Neuronal stem cell (in vitro differentiated cells): ENCODE data around the gene KIAA1328.

Experiments
- DNase-seq: peaks from one replicate; pipeline ENCODE4 v3.0.0-alpha.2; 2013; ENCODE audit warnings: low spot score
- H2AFZ ChIP-seq: one replicate; pipeline ENCODE4 v1.6.1; 2013; ENCODE audit warnings: mild to moderate bottlenecking, low read length, inconsistent platforms
- H2AK5ac ChIP-seq: 2 replicates; pipeline ENCODE4 v1.6.1; 2013; ENCODE audit warnings: low read depth, mild to moderate bottlenecking, inconsistent platforms, low read length, moderate library complexity, mixed read lengths
- H2BK120ac ChIP-seq: 2 replicates; pipeline ENCODE4 v1.6.1; 2013; ENCODE audit warnings: low read depth, mild to moderate bottlenecking, inconsistent platforms, low read length, moderate library complexity, mixed read lengths
- H2BK12ac ChIP-seq: one replicate; pipeline ENCODE4 v1.6.1; 2013; ENCODE audit warnings: low read length, inconsistent platforms
- H2BK15ac ChIP-seq: 2 replicates; pipeline ENCODE4 v1.6.1; 2013; ENCODE audit warnings: mild to moderate bottlenecking, low read length, inconsistent platforms, mixed read lengths
- H2BK5ac ChIP-seq: one replicate; pipeline ENCODE4 v1.6.1; 2013; ENCODE audit warnings: inconsistent platforms, mild to moderate bottlenecking, low read length, moderate library complexity
- H3K14ac ChIP-seq: one replicate; pipeline ENCODE4 v1.6.1; 2013; ENCODE audit warnings: low read length, inconsistent platforms
- H3K18ac ChIP-seq: 2 replicates; pipeline ENCODE4 v1.6.1; 2013; ENCODE audit warnings: low read length, inconsistent platforms
- H3K23ac ChIP-seq: 2 replicates; pipeline ENCODE4 v1.6.1; 2013; ENCODE audit warnings: low read depth, mild to moderate bottlenecking, mixed read lengths, low read length, inconsistent platforms; ENCODE audit not compliant: poor library complexity
- H3K27ac ChIP-seq: replicated peaks from 3 replicates; pipeline ENCODE4 v1.5.1; 2013; ENCODE audit warnings: low read length, inconsistent platforms
- H3K27me3 ChIP-seq, 3 experiments: 2 replicates each; pipeline ENCODE4 v1.6.1; 2013; ENCODE audit warnings: low read length in 3 of 3, mild to moderate bottlenecking in 2 of 3, inconsistent platforms in 1 of 3, low read depth in 1 of 3, mixed read lengths in 1 of 3, moderate library complexity in 1 of 3; ENCODE audit not compliant: control insufficient read depth in 3 of 3, insufficient read depth in 3 of 3
- H3K36me3 ChIP-seq, 2 donors: replicated peaks in 1 of 2; 2 replicates each; pipeline ENCODE4 v1.6.1; 2013; ENCODE audit warnings: low read length in 2 of 2; ENCODE audit not compliant: control insufficient read depth in 2 of 2, insufficient read depth in 2 of 2
- H3K4ac ChIP-seq: 2 replicates; pipeline ENCODE4 v1.6.1; 2013; ENCODE audit warnings: inconsistent platforms, mild to moderate bottlenecking, low read length, moderate library complexity
- H3K4me1 ChIP-seq, 2 donors: 1 replicate in 1 of 2; 2 replicates in 1 of 2; pipeline ENCODE4 v1.6.1; 2013; ENCODE audit warnings: low read length in 2 of 2, low read depth in 1 of 2; ENCODE audit not compliant: control insufficient read depth in 2 of 2, insufficient read depth in 1 of 2
- H3K4me2 ChIP-seq: one replicate; pipeline ENCODE4 v1.6.1; 2013; ENCODE audit warnings: mild to moderate bottlenecking, low read length, inconsistent platforms; ENCODE audit not compliant: insufficient read depth, poor library complexity, severe bottlenecking
- H3K4me3 ChIP-seq, 2 donors: 2 replicates each; pipeline ENCODE4 v1.5.1; 2013; ENCODE audit warnings: low read length in 2 of 2, mild to moderate bottlenecking in 2 of 2, inconsistent platforms in 1 of 2, moderate library complexity in 1 of 2
- H3K79me1 ChIP-seq: one replicate; pipeline ENCODE4 v1.6.1; 2013; ENCODE audit warnings: low read depth, mild to moderate bottlenecking, inconsistent platforms, low read length, moderate library complexity
- H3K9ac ChIP-seq: one replicate; pipeline ENCODE4 v1.6.1; 2013; ENCODE audit warnings: mild to moderate bottlenecking, low read depth, low read length, inconsistent platforms; ENCODE audit not compliant: poor library complexity
- H3K9me3 ChIP-seq, 2 donors: replicated peaks in 1 of 2; 2 replicates each; pipeline versions ENCODE3 to v1.6.1; 2013; ENCODE audit warnings: low read length in 2 of 2, mild to moderate bottlenecking in 2 of 2, inconsistent platforms in 1 of 2, low read depth in 1 of 2, mixed read lengths in 1 of 2, moderate library complexity in 1 of 2; ENCODE audit not compliant: control insufficient read depth in 2 of 2, insufficient read depth in 1 of 2
- H4K8ac ChIP-seq: one replicate; pipeline ENCODE4 v1.6.1; 2013; ENCODE audit warnings: low read depth, mild to moderate bottlenecking, inconsistent platforms, low read length, moderate library complexity
- H4K91ac ChIP-seq: one replicate; pipeline ENCODE4 v1.6.1; 2013; ENCODE audit warnings: low read length, low read depth, mild to moderate bottlenecking, inconsistent platforms; ENCODE audit not compliant: poor library complexity
- WGBS, 2 donors: extraction: QIAGEN DNeasy Blood & Tissue Kit; methylation state at CpG; one replicate each; pipeline ENCODE4 v1.1.7; 2013; ENCODE audit warnings: missing lambda C conversion rate in 2 of 2, mixed read lengths in 1 of 2; ENCODE audit not compliant: insufficient read length in 2 of 2, insufficient replicate concordance in 1 of 2; ENCODE audit errors: extremely low coverage in 2 of 2; 5-methylcytosine and 5-hydroxymethylcytosine counted together

KIAA1328 gene

DNA sequence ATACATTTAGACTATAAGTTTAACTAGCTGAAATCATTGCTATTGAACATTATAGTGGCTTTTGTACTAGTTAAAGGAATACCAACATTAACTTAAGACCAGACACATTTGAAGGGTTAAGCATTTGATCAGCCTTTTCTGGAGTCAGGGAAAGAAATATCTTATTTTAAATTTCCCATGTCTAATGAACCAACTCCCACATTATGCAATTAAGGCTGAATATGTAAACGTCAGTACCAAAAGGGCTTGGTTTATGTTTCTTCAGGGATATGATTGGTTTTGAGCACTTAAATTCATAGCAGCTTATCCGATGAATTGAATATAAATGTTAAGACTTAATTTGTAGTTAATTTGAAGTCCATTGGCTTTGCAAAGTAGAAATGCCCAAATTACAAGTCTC lies 344.5 kb downstream of the KIAA1328 start:
- H2AK5ac ChIP-seq = no peak overlapping the region
- H2AFZ ChIP-seq = no peak overlapping the region
- H4K8ac ChIP-seq = no peak overlapping the region
- no peaks in the 10 kb centered on the region for H3K27me3 ChIP-seq
- H3K14ac ChIP-seq = no peak overlapping the region
- no peak overlapping the region for H3K9ac ChIP-seq
- H3K79me1 ChIP-seq = no peaks in the 10 kb centered on the region
- H3K27ac ChIP-seq = no peak overlapping the region
- H2BK5ac ChIP-seq = no peak overlapping the region
- H3K4me2 ChIP-seq = no peak overlapping the region
- H3K4me3 ChIP-seq = no peak overlapping the region
- no peak overlapping the region for H2BK15ac ChIP-seq
- no peak overlapping the region for H2BK12ac ChIP-seq
- H3K23ac ChIP-seq = no peak overlapping the region
- no peak overlapping the region for H2BK120ac ChIP-seq
- peaks cover 0 to 7% of the 10 kb centered on the region in 2 donors for H3K4me1 ChIP-seq
- DNase-seq = no peak
- no peaks in the 10 kb centered on the region for H3K36me3 ChIP-seq
- H3K4ac ChIP-seq = no peak overlapping the region
- H3K9me3 ChIP-seq = no peaks in the 10 kb centered on the region
- no CpG with 5 or more reads among the region's 2 CpGs for WGBS, 2 donors
- no peak overlapping the region for H3K18ac ChIP-seq
- no peak overlapping the region for H4K91ac ChIP-seq

DNA sequence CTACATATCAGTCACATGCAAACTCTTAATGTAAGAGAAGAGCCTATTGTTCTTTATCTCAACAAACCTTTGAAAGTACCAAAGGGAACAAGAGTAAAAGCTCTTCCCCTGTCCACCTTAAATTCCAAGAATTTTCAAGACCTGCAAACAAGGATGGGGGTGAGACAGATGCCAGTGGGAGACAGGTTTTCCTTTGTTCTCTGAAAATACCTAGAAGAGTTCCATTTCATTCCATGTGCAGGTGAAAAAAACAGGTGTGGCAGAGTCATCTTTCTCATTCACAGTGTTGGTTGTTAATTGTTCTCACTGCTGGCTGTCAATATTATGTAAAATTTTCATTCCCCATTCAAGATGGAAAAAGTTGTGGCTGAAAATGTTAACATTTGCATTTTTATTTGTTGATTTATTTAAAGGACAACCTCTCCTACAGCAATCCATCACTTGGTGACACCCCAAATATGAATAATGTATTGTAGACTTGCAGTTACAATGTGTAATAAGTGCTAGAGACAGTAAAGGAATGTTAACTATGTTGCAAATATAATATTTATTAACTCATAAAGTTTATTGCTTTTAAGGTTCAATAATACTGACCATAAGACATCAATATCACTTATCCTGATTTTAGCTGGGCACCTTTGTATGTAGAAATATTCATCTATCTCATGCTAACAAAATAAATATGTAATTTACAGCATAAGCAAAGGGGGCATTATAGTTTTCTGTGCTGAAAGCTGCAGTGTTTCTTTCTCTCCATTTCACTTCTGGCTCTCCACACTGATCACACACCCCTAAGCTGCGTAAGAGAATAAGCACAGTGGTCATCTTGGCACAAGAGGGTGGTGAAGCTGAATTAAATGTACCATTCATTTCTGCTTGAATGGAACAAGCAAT lies 347.0 kb downstream of the KIAA1328 start:
- Histone ChIP-seq H2BK5ac (no peak overlapping the region), H4K91ac (no peak overlapping the region), H2BK12ac (no peak overlapping the region), H4K8ac (no peak overlapping the region), H3K18ac (no peak overlapping the region), H3K27me3 (no peaks in the 10 kb centered on the region), H2BK120ac (no peak overlapping the region), H2AFZ (no peak overlapping the region), H3K4me2 (no peak overlapping the region), H3K4ac (no peak overlapping the region), H2BK15ac (no peak overlapping the region), H3K14ac (no peak overlapping the region), H3K36me3 (no peaks in the 10 kb centered on the region), H3K9ac (no peak overlapping the region), H3K23ac (no peak overlapping the region), H3K79me1 (no peaks in the 10 kb centered on the region), H3K9me3 (no peaks in the 10 kb centered on the region), H3K4me3 (no peak overlapping the region), H2AK5ac (no peak overlapping the region), H3K27ac (no peak overlapping the region), H3K4me1 (peaks cover 0 to 7% of the 10 kb centered on the region in 2 donors)
- WGBS, 2 donors = no CpG with 5 or more reads among the region's 1 CpG
- DNase-seq = no peak

DNA sequence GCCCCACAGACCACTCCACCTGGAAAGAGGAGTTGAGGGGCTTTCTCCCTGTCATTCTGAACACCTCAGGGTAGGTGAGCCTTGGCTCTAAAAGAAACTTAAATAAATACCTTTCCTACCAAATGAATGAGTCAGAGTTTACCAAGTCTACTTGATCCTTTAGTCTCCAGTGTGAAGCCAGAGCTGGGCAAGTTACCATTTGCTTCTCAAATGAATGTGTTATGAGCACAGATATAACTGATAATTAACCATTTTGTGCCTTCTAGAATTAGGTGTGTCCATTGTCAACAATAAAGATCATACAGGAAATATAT lies 347.7 kb downstream of the KIAA1328 start:
- no peak overlapping the region for H3K4me2 ChIP-seq
- no peak overlapping the region for H3K4me3 ChIP-seq
- H2BK120ac ChIP-seq = no peak overlapping the region
- no peak overlapping the region for H2BK15ac ChIP-seq
- no peaks in the 10 kb centered on the region for H3K36me3 ChIP-seq
- H3K18ac ChIP-seq = no peak overlapping the region
- DNase-seq = no peak
- peaks cover 0 to 7% of the 10 kb centered on the region in 2 donors for H3K4me1 ChIP-seq
- no peak overlapping the region for H2BK5ac ChIP-seq
- H4K91ac ChIP-seq = no peak overlapping the region
- H3K4ac ChIP-seq = no peak overlapping the region
- H4K8ac ChIP-seq = no peak overlapping the region
- no peak overlapping the region for H2AK5ac ChIP-seq
- H3K9me3 ChIP-seq = no peaks in the 10 kb centered on the region
- no peak overlapping the region for H2AFZ ChIP-seq
- H3K27ac ChIP-seq = no peak overlapping the region
- H2BK12ac ChIP-seq = no peak overlapping the region
- H3K27me3 ChIP-seq = no peaks in the 10 kb centered on the region
- no peak overlapping the region for H3K9ac ChIP-seq
- no peaks in the 10 kb centered on the region for H3K79me1 ChIP-seq
- H3K14ac ChIP-seq = no peak overlapping the region
- no peak overlapping the region for H3K23ac ChIP-seq

DNA sequence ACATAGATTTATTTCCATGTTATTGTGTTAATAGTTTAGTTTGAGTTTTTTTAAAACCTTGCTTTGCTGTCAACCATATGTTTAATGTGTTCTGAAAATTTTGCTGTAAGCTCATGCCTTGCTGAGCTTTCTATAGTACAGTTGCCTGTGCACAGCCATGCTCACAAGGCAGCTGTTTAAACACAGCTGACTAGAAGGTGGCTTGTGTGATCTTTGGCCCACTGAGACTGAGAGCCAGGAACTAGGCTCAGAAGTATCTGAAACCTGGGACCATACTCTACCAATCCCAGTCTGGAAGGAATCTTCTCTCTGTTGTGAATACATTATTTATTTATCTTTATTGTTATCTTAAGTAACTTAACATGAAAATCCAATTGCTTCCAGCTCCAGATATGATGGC lies 350.5 kb downstream of the KIAA1328 start:
- no peak overlapping the region for H4K8ac ChIP-seq
- no peak overlapping the region for H3K14ac ChIP-seq
- no peak overlapping the region for H3K4me2 ChIP-seq
- H3K27ac ChIP-seq = no peak overlapping the region
- no peak overlapping the region for H2BK120ac ChIP-seq
- H3K9ac ChIP-seq = no peak overlapping the region
- no peak overlapping the region for H2AK5ac ChIP-seq
- peaks cover 0 to 7% of the 10 kb centered on the region in 2 donors for H3K4me1 ChIP-seq
- no peaks in the 10 kb centered on the region for H3K27me3 ChIP-seq
- no peaks in the 10 kb centered on the region for H3K36me3 ChIP-seq
- H2BK12ac ChIP-seq = no peak overlapping the region
- H2BK5ac ChIP-seq = no peak overlapping the region
- H3K79me1 ChIP-seq = no peaks in the 10 kb centered on the region
- no peak overlapping the region for H3K4me3 ChIP-seq
- H2BK15ac ChIP-seq = no peak overlapping the region
- no peak overlapping the region for H4K91ac ChIP-seq
- H3K9me3 ChIP-seq = no peaks in the 10 kb centered on the region
- H3K23ac ChIP-seq = no peak overlapping the region
- H3K18ac ChIP-seq = no peak overlapping the region
- H3K4ac ChIP-seq = no peak overlapping the region
- H2AFZ ChIP-seq = no peak overlapping the region
- DNase-seq = no peak
